Measurements from ENCODE around the gene OR4C16. TPM values are rescaled to one million over a fixed set of nuclear protein-coding genes. Genes with fewer than 3 reads are reported as not detected.

OR4C16 gene, protein sequence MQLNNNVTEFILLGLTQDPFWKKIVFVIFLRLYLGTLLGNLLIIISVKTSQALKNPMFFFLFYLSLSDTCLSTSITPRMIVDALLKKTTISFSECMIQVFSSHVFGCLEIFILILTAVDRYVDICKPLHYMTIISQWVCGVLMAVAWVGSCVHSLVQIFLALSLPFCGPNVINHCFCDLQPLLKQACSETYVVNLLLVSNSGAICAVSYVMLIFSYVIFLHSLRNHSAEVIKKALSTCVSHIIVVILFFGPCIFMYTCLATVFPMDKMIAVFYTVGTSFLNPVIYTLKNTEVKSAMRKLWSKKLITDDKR
- total RNA-seq, result not detected
- not detected for polyA plus RNA-seq
- long read RNA-seq, donor 1, result 0 reads
- long read RNA-seq, donor 2, result 0 reads

DNA sequence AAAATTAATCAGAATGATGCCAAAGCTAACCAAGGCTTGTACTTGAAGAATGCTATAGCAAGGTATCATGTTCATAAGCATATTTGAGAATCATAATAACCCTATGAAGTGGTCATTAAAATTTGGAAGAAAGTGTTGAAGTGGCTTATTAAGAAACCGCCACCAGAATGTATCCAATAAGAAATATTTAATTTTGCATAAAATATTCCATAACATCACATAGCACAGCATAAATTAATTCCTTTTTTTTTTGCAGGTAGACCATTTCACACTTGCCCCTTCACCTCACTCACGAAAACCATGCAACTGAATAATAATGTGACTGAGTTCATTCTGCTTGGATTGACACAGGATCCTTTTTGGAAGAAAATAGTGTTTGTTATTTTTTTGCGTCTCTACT is at the start of gene OR4C16:
Gene OR4C16 (plus strand): TSS at position 301 of the 400 bp plus-strand sequence. CDS start 0 bp downstream, at position 301.
- H3K27me3 ChIP-seq (replicated peaks in 1 of 7), result no peaks in the 10 kb centered on the region
- H3K4me1 ChIP-seq, result no peaks in the 10 kb centered on the region
- H3K4me3 ChIP-seq, result no peak within 1 kb of the TSS
- peaks cover 0 to 76% (median 53%) of the 10 kb centered on the region in 8 donors for H3K9me3 ChIP-seq
- no peak within 1 kb of the TSS for H3K27ac ChIP-seq
- DNase-seq, result no peak
- TF ChIP-seq POLR2A (IDR thresholded peaks at IDR 0.05) (no peak), POLR2AphosphoS5 (IDR thresholded peaks at IDR 0.05) (no peak)
- TF ChIP-seq, protein P1, sequence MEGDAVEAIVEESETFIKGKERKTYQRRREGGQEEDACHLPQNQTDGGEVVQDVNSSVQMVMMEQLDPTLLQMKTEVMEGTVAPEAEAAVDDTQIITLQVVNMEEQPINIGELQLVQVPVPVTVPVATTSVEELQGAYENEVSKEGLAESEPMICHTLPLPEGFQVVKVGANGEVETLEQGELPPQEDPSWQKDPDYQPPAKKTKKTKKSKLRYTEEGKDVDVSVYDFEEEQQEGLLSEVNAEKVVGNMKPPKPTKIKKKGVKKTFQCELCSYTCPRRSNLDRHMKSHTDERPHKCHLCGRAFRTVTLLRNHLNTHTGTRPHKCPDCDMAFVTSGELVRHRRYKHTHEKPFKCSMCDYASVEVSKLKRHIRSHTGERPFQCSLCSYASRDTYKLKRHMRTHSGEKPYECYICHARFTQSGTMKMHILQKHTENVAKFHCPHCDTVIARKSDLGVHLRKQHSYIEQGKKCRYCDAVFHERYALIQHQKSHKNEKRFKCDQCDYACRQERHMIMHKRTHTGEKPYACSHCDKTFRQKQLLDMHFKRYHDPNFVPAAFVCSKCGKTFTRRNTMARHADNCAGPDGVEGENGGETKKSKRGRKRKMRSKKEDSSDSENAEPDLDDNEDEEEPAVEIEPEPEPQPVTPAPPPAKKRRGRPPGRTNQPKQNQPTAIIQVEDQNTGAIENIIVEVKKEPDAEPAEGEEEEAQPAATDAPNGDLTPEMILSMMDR (IDR thresholded peaks at IDR 0.05 in 8 of 11, conservative IDR thresholded peaks at IDR 0.05 in 3 of 11), result no peak
- WGBS, 5 donors, result 55 to 83% (median 75%) methylated on average over 3 of the region's 3 CpGs
- no peaks in the 10 kb centered on the region for H3K36me3 ChIP-seq
- intact Hi-C loops (cut with DNase I; ENCODE audit: low total_unique reads), result no loop called here

DNA sequence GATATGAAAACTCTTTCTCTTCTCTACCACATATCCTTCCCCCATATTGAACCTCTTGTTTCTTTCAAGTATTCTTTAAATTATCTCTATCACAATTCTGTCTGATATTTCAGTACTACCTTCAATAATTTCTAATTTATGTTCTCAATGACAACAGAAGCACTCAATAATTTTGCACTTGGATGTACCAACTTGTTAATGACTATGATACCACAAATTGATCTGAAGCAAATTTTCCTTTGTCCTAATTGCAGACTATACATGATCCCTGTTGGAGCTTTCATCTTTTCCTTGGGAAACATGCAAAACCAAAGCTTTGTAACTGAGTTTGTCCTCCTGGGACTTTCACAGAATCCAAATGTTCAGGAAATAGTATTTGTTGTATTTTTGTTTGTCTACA is 17.8 kb upstream of the OR4C16 start, which contains the start of gene OR4C15:
Gene OR4C15 (plus strand): TSS at position 301 of the 400 bp plus-strand sequence. CDS start 0 bp downstream, at position 301.
- Histone ChIP-seq H3K27ac (no peak within 1 kb of the TSS), H3K4me1 (no peaks in the 10 kb centered on the region), H3K36me3 (no peaks in the 10 kb centered on the region), H3K9me3 (peaks cover 0 to 50% (median 20%) of the 10 kb centered on the region in 8 donors), H3K4me3 (no peak within 1 kb of the TSS), H3K27me3 (replicated peaks in 1 of 7) (no peaks in the 10 kb centered on the region)
- TF ChIP-seq POLR2AphosphoS5 (IDR thresholded peaks at IDR 0.05) (no peak), POLR2A (IDR thresholded peaks at IDR 0.05) (no peak)
- TF ChIP-seq, protein P1 (IDR thresholded peaks at IDR 0.05 in 8 of 11, conservative IDR thresholded peaks at IDR 0.05 in 3 of 11), result no peak
- intact Hi-C loops (cut with DNase I; ENCODE audit: low total_unique reads), result no loop called here
- no peak for DNase-seq

DNA sequence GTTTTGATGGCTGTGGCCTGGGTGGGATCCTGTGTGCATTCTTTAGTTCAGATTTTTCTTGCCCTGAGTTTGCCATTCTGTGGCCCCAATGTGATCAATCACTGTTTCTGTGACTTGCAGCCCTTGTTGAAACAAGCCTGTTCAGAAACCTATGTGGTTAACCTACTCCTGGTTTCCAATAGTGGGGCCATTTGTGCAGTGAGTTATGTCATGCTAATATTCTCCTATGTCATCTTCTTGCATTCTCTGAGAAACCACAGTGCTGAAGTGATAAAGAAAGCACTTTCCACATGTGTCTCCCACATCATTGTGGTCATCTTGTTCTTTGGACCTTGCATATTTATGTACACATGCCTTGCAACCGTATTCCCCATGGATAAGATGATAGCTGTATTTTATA is 620 bp downstream of the OR4C16 start:
- no peak for DNase-seq
- Histone ChIP-seq H3K9me3 (peaks cover 0 to 76% (median 59%) of the 10 kb centered on the region in 8 donors), H3K27me3 (replicated peaks in 1 of 7) (no peaks in the 10 kb centered on the region), H3K36me3 (no peaks in the 10 kb centered on the region), H3K27ac (no peak overlapping the region), H3K4me1 (no peaks in the 10 kb centered on the region), H3K4me3 (no peak overlapping the region)
- WGBS, 5 donors, result 23 to 42% (median 38%) methylated on average over 1 of the region's 1 CpG
- intact Hi-C loops (cut with DNase I; ENCODE audit: low total_unique reads), result no loop called here
- TF ChIP-seq, protein P1 (IDR thresholded peaks at IDR 0.05 in 8 of 11, conservative IDR thresholded peaks at IDR 0.05 in 3 of 11), result no peak
- TF ChIP-seq POLR2AphosphoS5 (IDR thresholded peaks at IDR 0.05) (no peak), POLR2A (IDR thresholded peaks at IDR 0.05) (no peak)

DNA sequence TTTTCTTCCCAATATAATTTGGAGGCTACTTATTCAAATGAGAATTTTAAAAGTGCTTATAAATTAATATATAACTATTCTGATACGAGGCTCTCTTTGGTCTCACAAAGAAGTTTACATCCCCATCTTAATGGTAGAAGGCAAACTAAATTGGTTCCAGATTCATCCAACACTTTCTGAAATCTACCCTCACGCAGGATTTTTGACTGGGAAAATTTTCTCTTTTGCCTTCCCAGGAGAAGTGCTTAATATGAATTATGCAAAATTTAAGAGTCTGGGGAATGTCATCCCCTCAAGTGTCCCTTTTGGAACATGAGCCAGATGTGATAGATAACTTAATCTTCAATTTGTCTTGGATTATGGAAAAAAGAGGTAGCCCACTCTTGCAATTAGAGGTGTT is 35.6 kb downstream of the OR4C16 start, which contains the start of gene OR4C11:
Gene OR4C11 (minus strand): TSS at position 101 of the 400 bp plus-strand sequence. CDS start 3,272 bp downstream, outside the sequence.
- WGBS, 5 donors, result 43 to 57% (median 48%) methylated on average over 2 of the region's 2 CpGs
- DNase-seq, result no peak
- Histone ChIP-seq H3K36me3 (no peaks in the 10 kb centered on the region), H3K27ac (no peak within 1 kb of the TSS), H3K4me1 (no peaks in the 10 kb centered on the region), H3K9me3 (peaks cover 0 to 42% (median 0%) of the 10 kb centered on the region in 8 donors), H3K27me3 (replicated peaks in 1 of 7) (no peaks in the 10 kb centered on the region), H3K4me3 (no peak within 1 kb of the TSS)
- no peak for TF ChIP-seq POLR2A (IDR thresholded peaks at IDR 0.05)
- TF ChIP-seq, protein P1 (IDR thresholded peaks at IDR 0.05 in 8 of 11, conservative IDR thresholded peaks at IDR 0.05 in 3 of 11), result no peak
- no peak for TF ChIP-seq POLR2AphosphoS5 (IDR thresholded peaks at IDR 0.05)
- intact Hi-C loops (cut with DNase I; ENCODE audit: low total_unique reads), result no loop called here

All from spleen (tissue), 13 donors.